ENCODE results near the gene KCNE4.

Gene KCNE4

DNA sequence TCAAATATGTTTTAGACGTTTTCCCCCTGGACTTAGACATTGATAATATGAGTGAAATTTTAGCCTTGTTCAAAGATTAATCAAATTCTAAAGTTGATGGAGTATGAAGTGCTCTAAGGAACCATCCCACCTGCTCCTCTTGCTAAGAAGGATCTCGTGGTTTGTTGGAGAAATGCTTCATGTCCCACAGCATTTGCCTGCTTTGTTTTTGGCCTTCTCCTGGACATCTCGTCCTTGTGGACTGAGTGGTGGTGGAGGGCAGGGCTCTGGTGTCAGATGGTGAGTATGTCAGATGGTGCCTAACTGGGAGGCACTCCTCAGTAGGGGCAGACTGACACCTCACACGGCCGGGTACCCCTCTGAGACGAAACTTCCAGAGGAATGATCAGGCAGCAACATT is 39.7 kb upstream of the KCNE4 start:
- H3K4me3 ChIP-seq (replicated peaks; ENCODE audit: low read depth, low read length): no peak overlapping the region
- TF ChIP-seq, protein P1, sequence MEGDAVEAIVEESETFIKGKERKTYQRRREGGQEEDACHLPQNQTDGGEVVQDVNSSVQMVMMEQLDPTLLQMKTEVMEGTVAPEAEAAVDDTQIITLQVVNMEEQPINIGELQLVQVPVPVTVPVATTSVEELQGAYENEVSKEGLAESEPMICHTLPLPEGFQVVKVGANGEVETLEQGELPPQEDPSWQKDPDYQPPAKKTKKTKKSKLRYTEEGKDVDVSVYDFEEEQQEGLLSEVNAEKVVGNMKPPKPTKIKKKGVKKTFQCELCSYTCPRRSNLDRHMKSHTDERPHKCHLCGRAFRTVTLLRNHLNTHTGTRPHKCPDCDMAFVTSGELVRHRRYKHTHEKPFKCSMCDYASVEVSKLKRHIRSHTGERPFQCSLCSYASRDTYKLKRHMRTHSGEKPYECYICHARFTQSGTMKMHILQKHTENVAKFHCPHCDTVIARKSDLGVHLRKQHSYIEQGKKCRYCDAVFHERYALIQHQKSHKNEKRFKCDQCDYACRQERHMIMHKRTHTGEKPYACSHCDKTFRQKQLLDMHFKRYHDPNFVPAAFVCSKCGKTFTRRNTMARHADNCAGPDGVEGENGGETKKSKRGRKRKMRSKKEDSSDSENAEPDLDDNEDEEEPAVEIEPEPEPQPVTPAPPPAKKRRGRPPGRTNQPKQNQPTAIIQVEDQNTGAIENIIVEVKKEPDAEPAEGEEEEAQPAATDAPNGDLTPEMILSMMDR (IDR thresholded peaks at IDR 0.05; ENCODE audit: low read depth, low read length, missing control alignments): no peak
- DNase-seq (ENCODE audit: extremely low read depth, low read depth): no peak

DNA sequence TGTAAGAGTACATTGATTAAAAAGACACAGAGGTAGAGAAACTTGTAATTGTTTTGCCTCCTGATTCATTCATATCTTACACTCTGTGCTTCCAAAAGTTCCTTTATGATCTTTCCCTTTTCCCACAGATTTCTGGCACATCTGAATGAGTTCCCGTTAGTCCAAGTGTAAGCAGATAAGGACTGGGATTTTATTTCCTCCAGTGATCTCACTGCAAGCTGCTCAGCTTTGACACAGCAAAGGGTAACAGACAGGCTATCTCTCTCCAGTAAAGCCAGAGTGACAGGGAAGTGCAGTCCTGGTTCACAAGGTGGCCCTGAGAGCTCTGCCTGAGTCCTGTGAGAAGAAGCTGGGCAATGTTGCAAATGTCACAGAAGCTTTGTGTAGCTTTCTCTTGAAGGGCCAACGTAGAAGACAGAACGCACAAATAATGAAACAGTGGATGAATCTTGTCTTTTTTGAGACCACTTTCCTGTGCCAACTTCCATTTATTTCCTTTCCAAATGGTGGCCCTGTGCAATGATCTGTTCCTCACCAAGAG is 32.5 kb upstream of the KCNE4 start:
- DNase-seq (ENCODE audit: extremely low read depth, low read depth): no peak
- no peak overlapping the region for H3K4me3 ChIP-seq (replicated peaks; ENCODE audit: low read depth, low read length)
- TF ChIP-seq, protein P1 (IDR thresholded peaks at IDR 0.05; ENCODE audit: low read depth, low read length, missing control alignments): no peak

DNA sequence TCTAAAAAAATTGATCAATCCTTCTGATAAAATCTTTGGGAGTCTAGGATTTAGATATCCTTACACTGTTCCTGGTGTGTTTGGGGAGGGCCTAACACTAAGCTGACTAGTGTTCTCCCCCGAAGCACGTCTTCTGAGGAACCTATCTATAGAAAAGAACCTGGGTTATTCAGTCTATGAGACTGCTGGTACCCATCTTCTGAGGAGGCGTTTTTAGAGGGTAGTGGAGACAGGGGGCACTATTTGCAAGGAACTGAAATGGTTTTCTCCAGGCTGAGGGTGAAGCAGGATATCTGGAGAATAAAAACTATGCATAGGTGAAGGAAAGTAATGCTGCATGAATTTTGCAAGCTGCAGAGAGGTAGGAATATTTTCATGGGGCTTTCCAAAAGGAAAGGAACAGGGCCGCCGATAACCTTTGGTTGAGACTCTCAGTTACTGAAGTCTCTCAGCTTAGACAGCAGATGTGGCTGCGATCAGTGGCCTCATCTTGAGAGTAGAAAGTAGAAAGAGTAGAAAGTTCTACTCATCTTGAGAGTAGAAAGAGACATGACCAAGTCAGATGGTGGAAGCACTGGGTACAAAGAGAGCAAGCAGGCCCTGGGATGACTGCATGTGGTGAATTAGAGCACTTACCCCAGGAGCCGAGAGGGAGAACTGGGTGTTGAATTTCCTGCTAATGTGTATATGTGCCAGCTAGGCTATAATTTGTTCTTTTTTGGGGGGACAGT is 31.8 kb upstream of the KCNE4 start:
- TF ChIP-seq, protein P1 (IDR thresholded peaks at IDR 0.05; ENCODE audit: low read depth, low read length, missing control alignments): no peak
- no peak for DNase-seq (ENCODE audit: extremely low read depth, low read depth)
- no peak overlapping the region for H3K4me3 ChIP-seq (replicated peaks; ENCODE audit: low read depth, low read length)

DNA sequence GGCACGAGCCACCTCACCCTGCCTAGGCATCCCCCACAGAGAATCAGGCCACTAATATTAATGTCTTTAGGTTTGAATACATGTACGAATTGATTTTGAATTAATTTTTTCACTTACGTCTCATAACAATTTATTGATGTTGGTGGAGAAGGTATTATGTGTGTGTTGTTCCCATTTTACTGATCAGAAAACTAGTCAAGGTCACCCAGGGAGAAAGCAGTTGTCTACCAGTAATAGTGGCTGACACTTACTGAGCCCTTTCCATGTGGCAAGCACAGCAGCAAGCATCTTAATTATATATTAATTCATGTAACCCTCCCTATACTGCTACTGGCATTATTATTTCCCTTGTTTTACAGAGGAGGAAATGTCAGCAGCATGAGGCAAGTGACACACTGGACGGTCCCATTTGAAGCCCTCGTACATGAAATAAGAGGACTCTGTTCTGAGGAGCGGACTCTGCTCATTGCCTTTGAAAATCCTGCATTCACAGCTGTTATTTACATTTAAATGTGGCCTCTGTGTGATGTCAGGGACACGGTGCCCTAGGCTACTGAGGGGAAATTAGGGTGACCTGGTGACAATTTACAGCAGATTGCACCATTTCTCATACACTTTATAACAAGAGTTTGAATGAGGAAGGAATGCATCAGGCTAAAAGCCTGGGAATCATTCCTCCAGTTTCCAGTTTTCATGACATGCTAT is 30.9 kb upstream of the KCNE4 start:
- H3K4me3 ChIP-seq (replicated peaks; ENCODE audit: low read depth, low read length): no peak overlapping the region
- TF ChIP-seq, protein P1 (IDR thresholded peaks at IDR 0.05; ENCODE audit: low read depth, low read length, missing control alignments): no peak
- DNase-seq (ENCODE audit: extremely low read depth, low read depth): no peak

DNA sequence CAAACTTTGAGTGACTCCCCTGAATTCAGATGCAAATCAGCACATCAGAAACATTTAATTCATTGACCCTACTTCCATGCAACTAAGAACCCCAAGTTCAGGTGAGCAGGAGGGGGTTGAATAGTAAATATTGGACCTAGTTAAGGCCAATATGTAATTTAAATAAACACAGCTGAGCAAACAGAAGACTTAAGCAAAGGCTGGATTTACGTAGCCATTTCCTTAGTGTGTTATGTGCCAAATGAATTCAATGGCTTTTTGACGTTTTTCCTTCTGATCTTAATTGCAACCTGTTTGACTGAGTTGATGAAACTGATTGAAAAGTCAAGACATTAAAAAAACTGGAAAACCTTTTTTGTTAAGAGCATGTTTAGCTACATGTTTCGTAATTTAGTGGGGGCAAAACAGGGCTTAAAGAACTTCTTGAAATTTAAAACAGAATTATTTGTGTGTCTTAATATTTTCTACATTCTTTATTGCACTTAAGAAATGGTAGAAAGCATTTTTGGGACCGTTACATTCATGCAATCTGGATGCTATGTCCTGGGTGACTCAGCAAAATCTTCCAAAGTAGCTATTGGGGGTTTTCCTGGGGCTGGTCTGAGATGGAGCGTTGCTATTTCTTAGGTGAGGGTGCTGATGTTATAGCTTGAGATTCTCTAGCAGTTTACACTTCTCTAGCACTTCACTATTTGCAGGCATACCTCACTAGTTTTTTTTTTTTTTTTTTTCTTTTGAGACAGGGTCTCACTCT is 25.5 kb upstream of the KCNE4 start:
- DNase-seq (ENCODE audit: extremely low read depth, low read depth): no peak
- H3K4me3 ChIP-seq (replicated peaks; ENCODE audit: low read depth, low read length): no peak overlapping the region
- TF ChIP-seq, protein P1 (IDR thresholded peaks at IDR 0.05; ENCODE audit: low read depth, low read length, missing control alignments): no peak

DNA sequence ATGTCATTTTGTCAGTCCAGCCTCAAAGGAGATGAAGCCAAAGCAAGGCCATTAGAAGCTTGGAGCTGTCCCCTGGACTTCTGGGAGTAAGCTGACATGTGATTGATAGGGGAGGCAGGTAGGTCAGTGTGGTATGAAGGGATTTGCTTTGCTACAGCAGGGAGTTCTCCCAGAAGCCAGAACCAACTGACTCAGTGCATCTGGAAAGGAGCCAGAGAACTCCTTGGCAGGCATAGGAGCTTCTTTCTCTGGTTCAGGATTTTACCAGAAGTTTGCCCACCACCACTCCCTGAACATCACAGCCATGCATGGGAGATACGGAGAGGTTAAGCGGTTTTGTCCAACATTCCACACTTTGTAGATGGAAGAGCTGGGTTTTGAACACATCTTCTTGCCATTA is 24.5 kb upstream of the KCNE4 start:
- no peak for DNase-seq (ENCODE audit: extremely low read depth, low read depth)
- H3K4me3 ChIP-seq (replicated peaks; ENCODE audit: low read depth, low read length): no peak overlapping the region
- TF ChIP-seq, protein P1 (IDR thresholded peaks at IDR 0.05; ENCODE audit: low read depth, low read length, missing control alignments): no peak
